MM.1S (cell line): Measurements from ENCODE around the gene GRHPR.

Experiments used
- CTCF ChIP-seq: fragments of 300-600 bp; sonication (generic); IDR thresholded peaks from 2 replicates; pipeline ENCODE4 v1.5.1; 2016; ENCODE audit warnings: antibody characterized with exemption, low read length, mixed read lengths
- EZH2 ChIP-seq: fragments of 300-600 bp; sonication (generic); optimal IDR thresholded peaks from 2 replicates; pipeline ENCODE3; 2017; ENCODE audit warnings: low read depth, mild to moderate bottlenecking, antibody characterized with exemption, low read length, mixed read lengths
- EZH2phosphoT487 ChIP-seq: fragments of 300-600 bp; sonication (generic); IDR thresholded peaks from 2 replicates; pipeline ENCODE4 v1.6.1; 2018; ENCODE audit warnings: antibody characterized with exemption, low read length

- TF ChIP-seq EZH2, result no peak
- no peak for TF ChIP-seq CTCF
- TF ChIP-seq EZH2phosphoT487, result no peak
Measured at GRCh38 chr9:37420271-37421215, 2.0 kb upstream of the GRHPR start.
